ENCODE measurements around the gene GDPD5. TPM values are rescaled to one million over a fixed set of nuclear protein-coding genes. Genes with fewer than 3 reads are reported as not detected.

Gene GDPD5
- total RNA-seq, 3 donors from 2014 or later: 3.0 to 7.7 (median 4.6) TPM

GRCh38 chr11:75518771-75519653 is 6.7 kb downstream of the GDPD5 start:
- DNase-seq: no peak
- Histone ChIP-seq H3K4me1 (ENCODE audit: low read depth) (no peaks in the 10 kb centered on the region), H3K36me3 (ENCODE audit: low read depth) (no peaks in the 10 kb centered on the region), H3K9me3 (no peaks in the 10 kb centered on the region), H3K4me3 (no peak overlapping the region)
- intact Hi-C loops (cut with DNase I, micrococcal nuclease): no loop called here
- TF ChIP-seq CTCF (IDR thresholded peaks at IDR 0.05): no peak
- no peak for ATAC-seq

GRCh38 chr11:75518204-75518549 is 7.6 kb downstream of the GDPD5 start:
- H3K9me3 ChIP-seq: no peaks in the 10 kb centered on the region

GRCh38 chr11:75516886-75517285 is 8.9 kb downstream of the GDPD5 start:
- H3K4me3 ChIP-seq: no peak overlapping the region
- no peak for TF ChIP-seq CTCF (IDR thresholded peaks at IDR 0.05)
- H3K36me3 ChIP-seq (ENCODE audit: low read depth): no peaks in the 10 kb centered on the region
- H3K9me3 ChIP-seq: no peaks in the 10 kb centered on the region
- DNase-seq: no peak
- ATAC-seq: no peak
- H3K4me1 ChIP-seq (ENCODE audit: low read depth): no peaks in the 10 kb centered on the region
- intact Hi-C loops (cut with DNase I, micrococcal nuclease): no loop called here

More at GRCh38 chr11:75518204-75518549, 7.6 kb downstream of the GDPD5 start:
- no peak for TF ChIP-seq CTCF (IDR thresholded peaks at IDR 0.05)
- no peaks in the 10 kb centered on the region for H3K4me1 ChIP-seq (ENCODE audit: low read depth)
- no peaks in the 10 kb centered on the region for H3K36me3 ChIP-seq (ENCODE audit: low read depth)
- intact Hi-C loops (cut with DNase I, micrococcal nuclease): no loop called here
- ATAC-seq (no peak), DNase-seq (no peak)
- H3K4me3 ChIP-seq: no peak overlapping the region

GRCh38 chr11:75516140-75516539 is 9.6 kb downstream of the GDPD5 start:
- Histone ChIP-seq H3K4me3 (no peak overlapping the region), H3K4me1 (ENCODE audit: low read depth) (no peaks in the 10 kb centered on the region), H3K36me3 (ENCODE audit: low read depth) (no peaks in the 10 kb centered on the region), H3K9me3 (no peaks in the 10 kb centered on the region)
- no peak for ATAC-seq
- DNase-seq: no peak
- intact Hi-C loops (cut with DNase I, micrococcal nuclease): no loop called here
- TF ChIP-seq CTCF (IDR thresholded peaks at IDR 0.05): no peak

- intact Hi-C loops (cut with DNase I, micrococcal nuclease): no loop called here
Observed at GRCh38 chr11:75514596-75514995, 11.1 kb downstream of the GDPD5 start.

More at GRCh38 chr11:75514596-75514995, 11.1 kb downstream of the GDPD5 start:
- TF ChIP-seq CTCF (IDR thresholded peaks at IDR 0.05): no peak
- ATAC-seq (no peak), DNase-seq (no peak)
- Histone ChIP-seq H3K4me3 (no peak overlapping the region), H3K9me3 (no peaks in the 10 kb centered on the region), H3K4me1 (ENCODE audit: low read depth) (no peaks in the 10 kb centered on the region), H3K36me3 (ENCODE audit: low read depth) (no peaks in the 10 kb centered on the region)
